Spleen (tissue), 7 donors: Measurements from ENCODE around the gene ABLIM2.

Experiments
- CTCF ChIP-seq, 11 experiments: fragments of 200-600 bp in 7 of 11; fragments of 450-650 bp in 4 of 11; sonication (generic) in 4 of 11; IDR thresholded peaks in 8 of 11; conservative IDR thresholded peaks in 3 of 11; 1 replicate in 7 of 11; 2 replicates in 4 of 11; pipeline versions ENCODE4 v1.4.0 to v1.8.0; 2016 to 2021; ENCODE audit warnings: antibody characterized with exemption in 11 of 11, inconsistent platforms in 4 of 11, mild to moderate bottlenecking in 1 of 11
- POLR2A ChIP-seq, 3 donors: fragments of 450-650 bp; IDR thresholded peaks; one replicate each; pipeline ENCODE4 v1.5.1; 2017; ENCODE audit warnings: antibody characterized with exemption in 3 of 3, mild to moderate bottlenecking in 1 of 3
- donor health status: DM: no; HTN: no; CAD: no; lungs with moderate emphysema.
- donor health status: DM: no; HTN: no; CAD: no.
- donor health status: DM: no; HTN: no; CAD: no.

DNA sequence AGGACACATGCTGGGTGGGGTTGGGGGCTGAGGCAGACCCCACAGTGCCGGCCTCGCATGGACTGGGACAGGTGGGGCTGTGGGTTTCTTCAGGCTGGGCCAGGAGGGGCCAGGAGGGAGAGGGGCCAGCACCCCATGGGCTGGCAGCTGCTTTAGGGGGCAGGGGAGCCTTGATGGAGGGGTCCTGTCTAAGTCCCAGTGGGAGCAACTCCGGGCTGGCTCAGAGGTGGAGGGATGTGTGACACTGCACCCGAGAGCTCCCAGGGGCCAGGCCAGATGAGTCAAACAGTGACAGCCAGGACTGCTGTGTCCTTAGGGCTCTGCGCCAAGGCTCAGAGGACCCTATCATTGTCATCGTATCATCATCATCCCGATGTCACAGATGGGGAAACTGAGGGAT lies 4.4 kb upstream of the ABLIM2 start:
- TF ChIP-seq CTCF (IDR thresholded peaks at IDR 0.05 in 8 of 11, conservative IDR thresholded peaks at IDR 0.05 in 3 of 11) (no peak), POLR2A (IDR thresholded peaks at IDR 0.05) (no peak)
